CD4-positive, alpha-beta T cell treated with Interleukin-2 at 100 ng/mL for 4 hours (primary cell): Measurements from ENCODE around the gene BEND7.
"Not testable (repeated sequence)": the region's sequence is repeated elsewhere in the genome, so short reads cannot be mapped to it uniquely, and the experiment has no call there.

Experiments
- DNase-seq: peaks from one replicate; pipeline ENCODE4 v3.0.0-alpha.2; 2020; ENCODE audit warnings: low spot score

Gene BEND7

GRCh38 chr10:13481690-13482089 is 47.1 kb downstream of the BEND7 start:
- no peak for DNase-seq

GRCh38 chr10:13475124-13475523 is 53.7 kb downstream of the BEND7 start:
- no peak for DNase-seq

DNA sequence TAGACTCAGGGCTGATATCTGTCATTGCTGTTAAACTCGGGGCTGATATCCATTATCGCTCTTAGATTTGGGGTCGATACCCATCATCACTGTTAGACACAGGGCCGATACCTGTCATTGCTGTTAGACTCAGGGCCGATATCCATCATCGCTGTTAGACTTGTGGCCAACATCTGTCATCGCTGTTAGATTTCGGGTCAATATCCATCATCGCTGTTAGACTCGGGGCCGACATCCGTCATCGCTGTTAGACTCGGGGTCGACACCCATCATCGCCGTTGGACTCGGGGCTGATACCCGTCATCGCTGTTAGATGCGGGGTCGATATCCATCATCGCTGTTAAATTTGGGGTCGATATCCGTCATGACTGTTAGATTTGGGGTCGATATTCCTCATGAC is 54.8 kb downstream of the BEND7 start:
- DNase-seq: no peak

- DNase-seq: no peak
These were observed 56.5 kb downstream of the BEND7 start for GRCh38 chr10:13472359-13472758.

DNA sequence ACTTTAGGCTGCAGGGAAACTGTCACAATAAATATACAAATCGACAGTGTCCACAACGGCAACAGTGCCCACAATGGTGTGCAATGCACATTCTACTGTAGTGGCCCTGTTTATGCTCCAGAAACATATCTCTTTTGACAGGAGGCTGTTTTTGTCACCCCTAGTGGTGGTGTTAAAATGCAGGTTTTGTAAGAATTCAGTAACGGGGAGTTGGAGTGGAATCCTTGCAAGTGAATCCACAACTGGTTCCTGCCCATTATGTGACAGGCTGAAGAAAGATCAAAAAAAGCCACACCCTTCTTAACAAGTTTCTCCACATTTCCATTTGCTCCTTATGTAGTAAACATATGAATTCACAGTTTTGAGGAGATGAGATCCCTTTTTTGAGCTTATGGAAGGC is 58.5 kb downstream of the BEND7 start:
- no peak for DNase-seq

DNA sequence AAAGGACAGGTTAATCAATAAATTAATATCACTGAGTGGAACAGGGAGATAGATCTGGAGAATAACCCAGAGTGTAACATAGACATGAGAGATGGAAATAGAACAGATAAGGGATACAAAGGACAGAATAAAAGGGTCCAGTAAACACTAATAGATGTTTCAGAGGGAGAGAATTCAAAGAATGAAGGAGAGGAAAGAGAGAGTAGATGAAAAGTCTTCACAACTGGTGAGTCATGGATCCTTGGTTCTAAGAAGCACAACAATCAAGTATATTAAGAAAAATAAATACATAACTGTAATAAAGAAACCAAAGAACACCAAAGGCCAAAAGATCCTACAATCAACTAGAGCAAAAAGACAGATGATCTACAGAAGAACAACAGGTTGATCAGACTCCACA is 66.3 kb downstream of the BEND7 start:
- no peak for DNase-seq

DNA sequence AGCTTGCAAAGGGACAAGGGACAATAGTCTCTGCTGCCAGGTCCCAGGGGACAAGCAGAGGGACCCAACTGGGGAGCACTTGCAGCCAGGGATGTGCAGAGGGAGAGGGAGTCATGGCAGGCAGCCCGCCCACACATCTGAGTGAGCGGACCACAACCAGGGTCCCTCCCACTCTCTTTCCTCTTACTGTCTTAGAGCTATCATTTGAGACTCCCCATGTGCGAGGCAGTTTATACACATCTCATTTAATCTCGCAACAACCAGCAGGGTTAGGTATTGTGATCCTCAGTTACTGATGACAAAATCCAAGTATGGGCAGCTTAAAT is 70.2 kb downstream of the BEND7 start:
- no peak for DNase-seq

GRCh38 chr10:13457958-13458686 is 70.7 kb downstream of the BEND7 start:
- DNase-seq: no peak

- no peak for DNase-seq
These were observed 74.9 kb downstream of the BEND7 start for GRCh38 chr10:13453896-13454295.

DNA sequence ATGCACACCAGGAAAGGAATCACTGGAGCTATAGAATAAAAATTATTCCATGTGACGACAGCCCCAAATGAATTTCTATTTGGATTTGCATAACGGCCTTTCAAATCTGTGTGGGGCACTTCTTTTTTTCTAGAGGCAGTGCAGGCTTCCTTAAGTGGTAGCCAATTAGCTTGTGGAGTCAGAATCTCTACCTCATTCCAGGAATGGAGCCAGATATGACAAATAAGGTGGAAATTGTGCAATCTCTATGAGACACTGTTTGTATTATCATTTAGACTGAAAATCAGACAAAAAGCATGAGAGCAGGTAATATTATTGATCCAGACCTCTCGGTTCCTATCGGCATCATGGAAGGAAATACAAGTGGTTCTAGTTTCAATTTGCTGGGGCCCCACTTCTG is 78.7 kb downstream of the BEND7 start:
- DNase-seq: no peak

- DNase-seq: no peak
These were observed 79.5 kb downstream of the BEND7 start for GRCh38 chr10:13449296-13449695.

GRCh38 chr10:13448216-13448615 is 80.6 kb downstream of the BEND7 start:
- DNase-seq: no peak

GRCh38 chr10:13445656-13446400 is 83.0 kb downstream of the BEND7 start:
- no peak for DNase-seq

- no peak for DNase-seq
These were observed 87.3 kb downstream of the BEND7 start for GRCh38 chr10:13441476-13441875.

- DNase-seq: peak; percentile 49
These were observed 88.4 kb downstream of the BEND7 start for GRCh38 chr10:13440185-13441061.

DNA sequence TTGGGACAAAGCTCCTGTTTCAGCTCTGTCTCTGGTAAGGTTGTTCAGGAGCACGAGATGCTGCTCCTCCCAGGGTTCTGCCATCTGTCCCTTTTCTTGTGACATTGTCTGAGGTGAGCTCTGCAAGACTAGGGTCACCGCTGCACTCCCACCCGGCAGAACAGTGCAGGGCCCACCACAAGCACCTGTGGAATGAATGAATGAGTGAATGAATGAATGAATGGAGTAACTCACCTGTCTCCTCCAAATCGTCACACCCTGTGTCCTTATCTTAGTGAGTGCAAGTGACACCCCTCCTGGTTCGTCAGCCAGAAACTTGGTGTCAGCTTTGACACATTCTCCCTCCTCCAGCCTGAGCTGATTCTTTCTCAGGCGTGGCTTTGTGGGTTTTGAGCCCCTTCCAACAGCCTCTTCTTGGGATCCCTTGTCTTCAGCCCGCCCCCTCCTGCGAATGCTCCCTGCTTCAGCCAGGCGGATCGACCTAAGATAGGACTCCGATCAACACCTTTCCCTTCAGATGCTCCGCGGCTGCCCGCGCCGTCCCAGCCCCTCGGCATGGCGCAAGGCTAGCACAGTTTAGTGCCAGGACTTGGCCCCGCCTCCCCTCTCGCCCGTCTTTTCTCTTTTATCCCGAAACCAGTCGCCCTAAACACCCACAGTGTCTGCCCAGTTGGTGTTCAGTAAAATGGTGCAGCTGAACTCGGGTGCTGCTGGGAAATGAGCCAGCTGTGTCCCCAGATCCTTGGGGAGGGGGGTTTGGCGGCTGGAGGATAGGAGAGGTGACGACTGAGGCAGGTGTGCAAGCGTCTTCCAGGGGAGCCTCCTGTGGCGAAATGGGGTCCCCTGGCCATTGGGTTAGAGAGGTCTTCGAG is 89.3 kb downstream of the BEND7 start:
- DNase-seq: no peak

GRCh38 chr10:13437026-13437555 is 91.7 kb downstream of the BEND7 start:
- DNase-seq: no peak

GRCh38 chr10:13427943-13428342 is 100.9 kb downstream of the BEND7 start:
- DNase-seq: not testable (repeated sequence)

DNA sequence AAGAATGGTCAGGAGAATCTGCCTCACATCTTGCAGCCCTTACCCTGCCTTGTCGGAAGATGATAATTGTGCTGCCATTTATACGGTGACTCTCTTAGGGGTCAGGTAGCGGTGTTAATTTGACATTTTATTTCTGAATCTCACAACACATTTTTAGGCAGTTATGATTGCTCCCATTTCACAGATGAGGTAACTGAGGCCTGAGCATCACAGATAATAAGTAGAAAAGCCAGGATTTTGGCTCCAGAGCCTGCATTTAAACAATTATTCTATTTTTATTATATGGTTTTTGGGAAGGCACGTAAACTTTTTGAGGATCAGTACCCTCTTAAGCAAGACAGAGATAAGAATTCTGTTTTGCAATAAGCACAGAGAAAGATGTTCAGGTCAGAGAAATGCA is 103.4 kb downstream of the BEND7 start:
- DNase-seq: no peak

- no peak for DNase-seq
These were observed 106.0 kb downstream of the BEND7 start for GRCh38 chr10:13422800-13423199.

DNA sequence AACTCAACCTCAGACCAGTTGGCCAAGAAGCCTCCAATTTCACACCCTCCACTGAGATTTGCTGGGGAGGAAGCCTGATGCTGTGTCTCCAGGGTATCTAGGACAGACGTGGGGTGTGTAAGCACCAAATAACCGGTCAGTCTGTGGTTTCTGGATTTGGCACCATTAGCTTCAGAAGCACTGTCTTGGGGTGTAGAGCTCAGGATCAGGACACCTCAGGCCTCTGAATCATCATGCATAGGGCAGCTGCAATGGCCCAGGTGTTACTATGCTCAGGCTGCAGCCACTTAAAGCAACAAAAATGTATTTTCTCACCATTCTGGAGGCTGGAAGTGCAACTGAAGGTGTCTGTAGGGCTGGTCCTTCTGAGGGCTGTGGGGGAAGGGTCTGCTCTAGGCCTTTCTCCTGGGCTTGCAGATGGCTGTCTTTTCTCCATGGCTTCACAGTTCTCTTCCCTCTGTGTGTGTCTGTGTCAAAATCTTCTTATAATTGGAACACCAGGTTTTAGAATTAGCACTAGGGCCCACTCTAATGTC is 107.4 kb downstream of the BEND7 start:
- DNase-seq: no peak
